Measurements from ENCODE around the gene EPYC.

Gene EPYC

GRCh38 chr12:90954921-90955320, 49.9 kb downstream of the EPYC start, which contains the start of gene CCER1:
Gene CCER1, minus strand, starts transcription at chr12:90955176. Its CDS starts 434 bp downstream, at chr12:90954742.
- no peak for DNase-seq (ENCODE audit: low read depth)

GRCh38 chr12:90954428-90954827, 50.3 kb downstream of the EPYC start:
- no peak for DNase-seq (ENCODE audit: low read depth)

GRCh38 chr12:90953956-90954421, 50.8 kb downstream of the EPYC start:
- peak; percentile 10 for DNase-seq (ENCODE audit: low read depth)

GRCh38 chr12:90951432-90952105, 53.2 kb downstream of the EPYC start:
- no peak for DNase-seq (ENCODE audit: low read depth)

GRCh38 chr12:90947869-90948268, 56.9 kb downstream of the EPYC start:
- DNase-seq (ENCODE audit: low read depth), result no peak

- no peak for DNase-seq (ENCODE audit: low read depth)
Observed at GRCh38 chr12:90945070-90945649, 59.6 kb downstream of the EPYC start.

GRCh38 chr12:90943255-90943654, 61.5 kb downstream of the EPYC start:
- DNase-seq (ENCODE audit: low read depth), result no peak

- DNase-seq (ENCODE audit: low read depth), result no peak
Observed at GRCh38 chr12:90940872-90941499, 63.8 kb downstream of the EPYC start.

GRCh38 chr12:90939382-90939781, 65.4 kb downstream of the EPYC start:
- DNase-seq (ENCODE audit: low read depth), result no peak

- no peak for DNase-seq (ENCODE audit: low read depth)
Observed at GRCh38 chr12:90938451-90938850, 66.3 kb downstream of the EPYC start.

GRCh38 chr12:90937651-90938050, 67.1 kb downstream of the EPYC start:
- no peak for DNase-seq (ENCODE audit: low read depth)

GRCh38 chr12:90936230-90937005, 68.4 kb downstream of the EPYC start:
- DNase-seq (ENCODE audit: low read depth), result no peak

- no peak for DNase-seq (ENCODE audit: low read depth)
Observed at GRCh38 chr12:90925562-90925961, 79.2 kb downstream of the EPYC start.

- DNase-seq (ENCODE audit: low read depth), result no peak
Observed at GRCh38 chr12:90924406-90924805, 80.4 kb downstream of the EPYC start.

- DNase-seq (ENCODE audit: low read depth), result no peak
Observed at GRCh38 chr12:90922145-90922627, 82.6 kb downstream of the EPYC start.

GRCh38 chr12:90921536-90921935, 83.2 kb downstream of the EPYC start:
- no peak for DNase-seq (ENCODE audit: low read depth)

GRCh38 chr12:90920222-90920621, 84.5 kb downstream of the EPYC start:
- no peak for DNase-seq (ENCODE audit: low read depth)

GRCh38 chr12:90917431-90917830, 87.3 kb downstream of the EPYC start:
- no peak for DNase-seq (ENCODE audit: low read depth)

- no peak for DNase-seq (ENCODE audit: low read depth)
Observed at GRCh38 chr12:90916516-90916915, 88.3 kb downstream of the EPYC start.

- DNase-seq (ENCODE audit: low read depth), result no peak
Observed at GRCh38 chr12:90915353-90915752, 89.4 kb downstream of the EPYC start.

All from activated T-cell treated with anti-CD3 and anti-CD28 coated beads for 48 hours (primary cell).